ENCODE data around the gene SORCS2.

GRCh38 chr4:7732263-7732662 is 539.9 kb downstream of the SORCS2 start:
- TF ChIP-seq MIER2 (CRISPR knock-in tag; IDR thresholded peaks at IDR 0.05) (no peak), ATRX (CRISPR knock-in tag; IDR thresholded peaks at IDR 0.05; ENCODE audit: borderline replicate concordance) (no peak), CTCF (CRISPR knock-in tag; IDR thresholded peaks at IDR 0.05) (no peak), ATF1 (CRISPR knock-in tag; IDR thresholded peaks at IDR 0.05) (no peak), EZH2 (conservative IDR thresholded peaks at IDR 0.05; ENCODE audit: low read depth, low read length) (no peak), ZNF460 (CRISPR knock-in tag; IDR thresholded peaks at IDR 0.05; ENCODE audit: borderline replicate concordance) (no peak)
